IPS-NIHi7 (cell line): Measurements from ENCODE around the gene CLDN4.
"Not testable (repeated sequence)": the region's sequence is repeated elsewhere in the genome, so short reads cannot be mapped to it uniquely, and the experiment has no call there.

Source experiments
- DNase-seq: peaks from one replicate; pipeline ENCODE4 v3.0.0; 2012; ENCODE audit warnings: mixed read lengths; ENCODE audit errors: extremely low spot score

Gene CLDN4

DNA sequence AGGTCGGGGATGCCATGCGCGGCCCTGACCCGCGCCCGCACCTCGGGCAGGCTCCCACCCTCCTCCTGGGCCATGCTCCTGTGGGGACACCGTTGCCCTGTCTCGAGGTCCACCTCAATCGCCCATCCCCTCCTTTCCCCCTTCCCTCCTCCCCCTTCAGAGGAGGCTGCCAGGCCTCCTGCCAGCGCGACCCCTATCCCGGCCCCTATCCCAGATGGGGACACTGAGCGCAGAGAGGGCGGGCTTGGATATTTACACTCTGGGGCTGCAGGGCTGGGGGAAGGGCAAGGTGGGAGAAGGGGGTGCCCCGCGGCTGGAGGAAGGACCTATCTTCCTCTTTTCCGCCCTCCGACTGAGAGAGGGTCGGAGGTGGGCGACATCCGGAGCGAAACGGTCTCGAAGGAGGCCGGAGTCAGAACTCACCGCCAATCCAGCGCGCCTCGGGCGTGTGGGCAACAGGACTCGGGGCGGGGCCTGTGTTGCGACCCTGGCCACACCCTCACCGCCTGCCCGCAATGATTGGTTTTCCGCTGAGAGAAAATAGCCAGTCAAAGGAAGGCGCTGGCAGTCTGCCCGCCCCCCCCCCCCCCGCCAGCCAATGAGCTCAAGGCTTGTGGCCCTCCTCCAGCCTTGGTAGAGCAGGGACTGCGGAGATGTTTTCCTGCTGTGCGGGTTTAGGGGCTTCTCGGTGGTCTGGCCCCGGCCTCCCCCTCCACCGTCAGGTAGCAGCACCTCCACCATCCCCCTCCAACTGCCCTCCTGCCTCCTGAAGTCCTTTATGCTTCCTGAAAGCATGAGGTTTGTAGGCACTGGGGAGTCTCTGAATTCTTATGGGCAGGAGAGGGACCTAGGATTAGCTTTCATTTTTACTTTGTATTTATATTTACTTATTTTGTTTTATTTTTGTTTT is 11.5 kb downstream of the CLDN4 start, which contains the start of gene METTL27:
Gene METTL27 (minus strand): TSS at position 450 of the 910 bp plus-strand sequence. CDS start 376 bp downstream, at position 74.
- DNase-seq = peak; percentile 97

- DNase-seq = no peak
Observed at GRCh38 chr7:73844131-73844547, 13.3 kb downstream of the CLDN4 start.

- DNase-seq = no peak
Observed at GRCh38 chr7:73844848-73845460, 14.2 kb downstream of the CLDN4 start.

DNA sequence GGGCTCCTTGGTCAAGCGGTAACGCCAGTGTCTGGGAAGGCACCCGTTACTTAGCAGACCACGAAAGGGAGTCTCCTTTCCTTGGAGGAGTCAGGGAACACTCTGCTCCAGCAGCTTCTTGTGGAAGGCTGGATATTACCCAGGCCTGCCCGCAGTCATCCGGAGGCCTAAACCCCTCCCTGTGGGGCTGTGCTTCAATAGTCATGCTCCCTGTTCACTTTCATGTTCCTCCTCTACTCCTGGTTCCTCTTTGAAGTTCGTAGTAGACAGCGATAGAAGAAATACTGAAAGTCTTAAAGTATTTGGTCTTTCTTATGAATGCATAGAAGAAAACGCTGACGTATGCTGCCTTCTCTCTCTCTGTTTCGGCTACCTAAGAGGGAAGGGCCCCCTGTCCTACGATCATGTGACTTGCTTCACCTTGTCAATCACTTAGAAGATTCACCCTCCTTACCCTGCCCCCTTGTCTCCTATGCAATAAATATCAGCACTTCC is 15.0 kb downstream of the CLDN4 start:
- DNase-seq = not testable (repeated sequence)

DNA sequence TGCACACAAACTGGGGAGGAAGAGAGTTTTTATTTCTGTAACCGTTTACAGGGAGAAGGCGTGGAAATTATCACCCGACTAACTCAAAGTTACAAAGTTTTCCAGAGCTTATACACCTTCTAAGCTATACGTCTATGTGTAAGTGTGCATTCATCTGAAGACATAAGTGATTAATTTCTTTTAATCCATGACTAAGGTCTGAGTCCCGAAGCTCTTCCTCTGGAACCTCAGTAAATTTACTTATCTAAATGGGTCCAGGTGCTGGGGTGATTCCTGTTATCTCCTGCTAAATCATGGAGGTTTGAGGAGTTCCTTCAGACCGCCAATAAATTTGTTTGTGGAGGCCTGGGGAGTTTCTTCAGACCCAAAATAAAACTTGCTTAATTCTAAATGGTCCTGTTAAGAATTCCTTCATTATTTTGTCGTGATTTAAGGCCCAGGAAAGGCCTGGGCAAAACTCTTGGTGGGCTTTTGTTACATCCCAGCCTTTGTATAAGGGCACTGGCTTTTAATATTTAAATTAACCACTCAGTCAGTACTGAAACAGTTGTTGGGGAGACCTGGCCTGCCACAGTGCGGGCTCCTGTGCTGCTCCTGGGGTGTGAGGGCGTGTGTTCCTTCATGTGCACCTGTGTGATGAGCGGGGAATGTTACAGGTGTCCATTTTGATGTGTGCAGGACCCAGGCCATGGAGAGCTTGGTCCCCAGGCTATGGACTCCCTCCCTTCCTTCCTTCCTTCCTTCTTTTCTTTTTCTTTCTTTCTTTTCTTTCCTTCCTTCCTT is 17.3 kb downstream of the CLDN4 start:
- DNase-seq = no peak

GRCh38 chr7:73850781-73851207 is 20.0 kb downstream of the CLDN4 start:
- DNase-seq = no peak

DNA sequence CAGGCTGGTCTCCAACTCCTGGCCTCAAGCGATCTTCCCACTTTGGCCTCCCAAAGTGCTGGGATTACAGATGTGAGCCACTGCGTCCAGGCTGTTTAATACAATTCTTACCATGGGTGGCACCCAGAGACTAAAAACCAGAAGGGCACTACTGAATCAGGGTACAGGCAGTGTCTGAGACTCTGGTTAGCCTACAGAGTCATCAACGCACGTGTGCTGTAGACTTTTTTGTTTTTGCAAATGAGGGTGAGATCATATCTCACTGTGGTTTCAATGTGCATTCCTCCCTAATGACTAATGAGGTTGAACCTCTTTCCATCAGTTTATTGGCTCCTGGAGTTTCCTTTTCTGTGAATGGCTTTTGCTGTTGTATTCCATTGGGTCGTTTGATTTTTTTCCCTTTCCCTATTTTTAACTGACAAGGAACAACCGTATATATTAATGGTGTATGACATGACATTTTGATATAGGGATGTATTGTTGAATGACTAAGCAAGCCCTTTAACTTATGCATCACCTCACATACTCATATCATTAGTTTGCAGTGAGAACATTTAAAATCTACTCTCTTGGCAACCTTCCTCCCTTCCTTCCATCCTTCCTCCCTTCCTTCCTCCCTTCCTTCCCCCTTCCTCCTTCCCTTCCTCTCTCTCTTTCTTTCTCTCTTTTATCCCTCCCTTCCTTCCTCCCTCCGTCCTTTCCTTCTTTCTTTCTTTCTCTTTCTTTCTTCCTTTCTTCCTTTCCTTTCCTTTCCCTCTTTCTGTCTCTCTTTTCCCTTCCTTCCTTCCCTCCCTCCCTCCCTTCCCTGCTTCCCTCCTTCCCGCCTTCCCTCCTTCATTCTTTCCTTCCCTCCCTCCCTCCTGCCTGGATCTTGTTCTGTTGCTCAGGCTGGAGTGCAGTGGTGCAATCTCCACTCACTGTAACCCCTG is 20.9 kb downstream of the CLDN4 start:
- no peak for DNase-seq

- DNase-seq = no peak
Observed at GRCh38 chr7:73852500-73852899, 21.7 kb downstream of the CLDN4 start.

GRCh38 chr7:73856941-73857340 is 26.1 kb downstream of the CLDN4 start:
- DNase-seq = no peak

DNA sequence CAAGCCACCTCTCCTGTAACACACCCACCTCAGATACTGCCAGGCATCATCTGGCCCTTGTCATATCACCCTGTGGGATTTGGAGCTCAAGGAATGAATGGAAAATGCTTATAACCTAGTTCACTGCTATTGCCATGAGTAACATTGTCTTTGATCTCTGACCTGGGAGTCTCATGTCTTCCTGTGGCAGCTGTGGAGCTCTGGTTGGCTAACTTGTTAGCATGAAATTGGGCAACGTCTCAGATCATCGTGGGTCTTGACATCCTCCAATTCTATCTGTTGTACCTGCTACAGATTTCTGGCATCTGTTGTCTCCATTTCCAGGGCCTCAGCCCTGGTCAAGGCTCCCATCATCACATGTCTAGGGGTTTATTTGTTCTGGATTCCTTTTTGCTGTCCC is 28.0 kb downstream of the CLDN4 start:
- no peak for DNase-seq

DNA sequence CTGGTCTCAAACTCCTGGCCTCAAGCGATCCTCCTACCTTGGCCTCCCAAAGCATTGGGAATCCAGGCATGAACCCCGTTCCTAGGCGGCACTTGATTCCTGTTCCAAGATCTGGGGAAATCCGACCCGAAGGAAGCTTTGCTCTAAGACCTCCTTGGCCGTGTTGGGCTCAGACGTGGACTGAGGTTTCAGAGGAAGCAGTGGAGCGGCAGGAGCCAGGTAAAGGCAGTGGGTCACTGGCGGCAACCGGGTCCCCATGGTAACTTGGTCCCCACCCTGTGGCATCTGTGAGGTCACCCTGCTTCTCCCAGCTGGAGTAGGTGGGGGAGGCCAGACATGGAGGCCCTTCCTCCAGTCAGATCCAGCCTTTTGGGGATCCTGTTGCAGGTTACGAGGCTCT is 30.1 kb downstream of the CLDN4 start, which contains the start of gene TMEM270:
Gene TMEM270 (plus strand): TSS at position 301 of the 400 bp plus-strand sequence. CDS start 36 bp downstream, at position 337.
- no peak for DNase-seq

- DNase-seq = no peak
Observed at GRCh38 chr7:73861305-73861704, 30.5 kb downstream of the CLDN4 start.

- DNase-seq = no peak
Observed at GRCh38 chr7:73864981-73865711, 34.4 kb downstream of the CLDN4 start.

- DNase-seq = peak; percentile 65
Observed at GRCh38 chr7:73865738-73866445, 35.1 kb downstream of the CLDN4 start.

DNA sequence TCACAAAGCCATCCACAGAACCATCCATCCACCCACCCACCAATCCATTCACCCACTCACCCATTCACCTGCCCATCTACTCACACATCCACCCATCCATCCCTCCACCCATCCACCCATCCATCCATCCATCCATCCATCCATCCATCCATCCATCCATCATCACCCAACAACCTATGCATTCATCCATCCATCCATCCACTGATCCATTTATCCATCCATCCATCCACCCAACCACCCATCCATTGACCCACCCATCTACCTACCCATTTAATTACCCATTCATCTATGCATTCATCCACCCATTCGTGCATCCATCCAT is 35.6 kb downstream of the CLDN4 start:
- no peak for DNase-seq

- DNase-seq = no peak
Observed at GRCh38 chr7:73869011-73869798, 38.4 kb downstream of the CLDN4 start.

GRCh38 chr7:73870041-73870492 is 39.3 kb downstream of the CLDN4 start:
- no peak for DNase-seq

DNA sequence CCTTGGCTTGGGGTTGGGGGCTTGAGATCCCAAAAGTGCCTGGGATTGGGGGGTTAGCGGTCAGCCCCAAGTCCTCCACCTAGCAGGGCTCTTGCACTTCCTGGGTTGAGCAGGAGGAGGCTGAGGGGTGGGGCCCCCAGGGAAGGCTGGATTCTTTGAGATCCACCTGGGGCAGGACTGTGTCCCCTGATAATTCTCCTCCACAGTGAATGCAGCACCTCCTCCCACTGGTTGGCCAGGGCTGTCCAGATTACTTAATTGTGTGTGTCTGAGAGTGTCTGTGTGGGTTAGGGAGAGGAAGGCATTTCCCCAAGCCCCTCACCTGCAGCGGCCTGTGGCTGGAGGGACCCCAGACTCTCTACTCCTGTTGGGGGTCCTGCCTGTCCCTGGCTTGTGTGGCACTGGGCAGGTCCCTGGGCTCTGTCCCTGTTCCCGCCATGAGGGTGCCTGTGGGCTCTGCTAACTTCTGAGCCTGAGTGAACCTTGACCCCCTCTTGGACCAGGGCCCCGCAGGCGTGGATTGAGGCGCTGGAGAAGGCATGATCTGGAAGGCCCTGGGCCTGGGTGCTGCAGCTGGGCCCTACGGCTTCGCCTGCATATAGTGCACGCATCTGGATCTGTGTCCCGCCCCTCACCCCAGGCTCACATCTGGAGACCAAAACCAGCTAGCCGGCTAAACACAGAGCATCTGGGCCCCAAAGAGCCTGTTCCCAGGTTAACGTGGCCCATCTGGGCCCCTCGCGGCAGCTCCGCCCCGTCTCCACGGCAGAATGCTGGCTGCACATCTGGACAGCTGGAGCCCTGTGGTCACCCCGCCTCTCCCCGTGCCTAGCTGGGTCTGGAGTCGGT is 40.6 kb downstream of the CLDN4 start:
- DNase-seq = no peak
